Hepatocyte (in vitro differentiated cells): Measurements from ENCODE around the gene SNTG2. TPM values are rescaled to one million over a fixed set of nuclear protein-coding genes. Genes with fewer than 3 reads are reported as not detected.

Experiments used
- DNase-seq: peaks from one replicate; pipeline ENCODE4 v3.0.0-alpha.2; 2016; ENCODE audit warnings: low spot score
- H2AFZ ChIP-seq: fragments of 200-600 bp; sonication (generic); 2 replicates; pipeline ENCODE4 v1.6.0; 2016; ENCODE audit warnings: antibody characterized with exemption, mild to moderate bottlenecking
- H3K27ac ChIP-seq: fragments of 200-600 bp; sonication (generic); 2 replicates; pipeline ENCODE4 v1.5.1; 2016; ENCODE audit warnings: mild to moderate bottlenecking
- H3K27me3 ChIP-seq: fragments of 200-600 bp; sonication (generic); 2 replicates; pipeline ENCODE4 v1.6.1; 2016
- H3K36me3 ChIP-seq: fragments of 200-600 bp; sonication (generic); replicated peaks from 2 replicates; pipeline ENCODE4 v1.5.1; 2016; ENCODE audit warnings: low read depth; ENCODE audit not compliant: insufficient read depth
- H3K4me1 ChIP-seq: fragments of 200-600 bp; sonication (generic); 2 replicates; pipeline ENCODE4 v1.5.1; 2016; ENCODE audit warnings: mild to moderate bottlenecking, moderate library complexity; ENCODE audit not compliant: insufficient read depth
- H3K4me2 ChIP-seq: fragments of 200-600 bp; sonication (generic); 2 replicates; pipeline ENCODE4 v1.6.0; 2016
- H3K4me3 ChIP-seq: fragments of 200-600 bp; sonication (generic); 2 replicates; pipeline ENCODE4 v1.5.1; 2016; ENCODE audit warnings: mild to moderate bottlenecking
- H3K79me2 ChIP-seq: fragments of 200-600 bp; sonication (generic); 2 replicates; pipeline ENCODE4 v1.6.0; 2017; ENCODE audit warnings: mild to moderate bottlenecking
- H3K9me2 ChIP-seq: fragments of 200-600 bp; sonication (generic); replicated peaks from 2 replicates; pipeline ENCODE4 v1.6.0; 2017; ENCODE audit warnings: mild to moderate bottlenecking; ENCODE audit not compliant: insufficient read depth
- H3K9me3 ChIP-seq: fragments of 200-600 bp; sonication (generic); 2 replicates; pipeline ENCODE4 v1.5.1; 2016; ENCODE audit warnings: low read depth, mild to moderate bottlenecking
- H4K20me1 ChIP-seq: fragments of 200-600 bp; sonication (generic); 2 replicates; pipeline ENCODE4 v1.6.0; 2016; ENCODE audit warnings: mild to moderate bottlenecking; ENCODE audit not compliant: insufficient read depth, poor library complexity, severe bottlenecking
- EZH2 ChIP-seq: fragments of 200-600 bp; sonication (generic); IDR thresholded peaks from 2 replicates; pipeline ENCODE4 v1.6.1; 2016; ENCODE audit warnings: antibody characterized with exemption, mild to moderate bottlenecking, borderline replicate concordance
- EZH2phosphoT487 ChIP-seq: fragments of 200-600 bp; sonication (generic); IDR thresholded peaks from one replicate; pipeline ENCODE4 v1.6.1; 2018; ENCODE audit warnings: antibody characterized with exemption, mild to moderate bottlenecking, low read depth, moderate library complexity; ENCODE audit not compliant: unreplicated experiment, severe bottlenecking
- WGBS: methylation state at CpG from one replicate; pipeline ENCODE4 v1.1.6; 2016; ENCODE audit warnings: low lambda C conversion rate; ENCODE audit errors: missing lambda C conversion rate; 5-methylcytosine and 5-hydroxymethylcytosine counted together
- polyA plus RNA-seq: library from polyadenylated mRNA; unstranded; fragments of >200 nt; fragmentation: Nextera tagmentation; extraction: Ambion mirVana; gene quantifications from 2 replicates; pipeline ENCODE4 v1.2.1, GENCODE V29; 2016
- total RNA-seq: library from RNA; depleted of rRNA; stranded (reverse); fragments of >200 nt; gene quantifications from 2 replicates; pipeline ENCODE4 v1.2.3, GENCODE V29; 2014
- TF ChIP-seq, protein P1 (sequence below): fragments of 200-600 bp; sonication (generic); IDR thresholded peaks from 2 replicates; pipeline ENCODE4 v1.5.1; 2016; ENCODE audit warnings: antibody characterized with exemption, mild to moderate bottlenecking; ENCODE audit not compliant: poor library complexity

Gene SNTG2
- total and polyA plus RNA-seq, 2 experiments from 2014 or later, result not detected

DNA sequence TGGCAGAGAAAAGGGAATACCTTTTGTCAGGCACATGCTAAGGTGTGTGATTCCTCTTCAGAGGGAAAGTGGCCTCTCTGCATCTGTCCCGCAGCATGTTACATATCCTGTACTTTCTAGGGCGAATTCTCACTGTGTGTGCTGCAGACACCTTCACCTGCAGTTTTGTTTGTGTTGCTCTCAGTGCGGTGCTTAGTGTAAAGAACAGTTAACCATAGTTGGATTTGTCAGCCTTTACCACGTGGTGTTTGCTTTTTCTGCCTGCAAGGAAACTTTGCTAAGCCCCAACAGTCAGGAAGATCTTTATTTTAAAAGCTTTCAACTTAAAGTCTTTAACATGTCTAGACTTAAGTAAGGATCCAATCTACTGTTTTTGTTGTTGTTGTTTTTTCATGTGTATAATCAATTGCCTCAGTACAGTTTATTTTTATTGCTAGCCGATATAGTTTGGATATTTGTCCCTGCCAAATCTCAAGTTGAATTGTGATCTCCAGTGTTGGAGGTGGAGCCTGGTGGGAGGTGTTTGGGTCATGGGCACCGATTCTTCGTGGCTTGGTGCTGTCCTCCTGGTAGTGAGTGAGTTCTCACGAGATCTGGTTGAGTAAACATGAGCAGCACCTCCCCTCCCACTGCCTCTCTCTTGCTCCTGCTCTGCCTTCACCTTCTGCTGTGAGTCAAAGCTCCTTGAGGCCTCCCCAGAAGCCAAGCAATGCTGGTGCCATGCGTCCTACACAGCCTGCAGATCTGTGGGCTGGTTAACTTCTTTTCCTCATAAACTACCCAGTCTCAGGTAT, 90.6 kb downstream of the SNTG2 start:
- no peaks in the 10 kb centered on the region for H3K36me3 ChIP-seq
- H4K20me1 ChIP-seq, result no peaks in the 10 kb centered on the region
- no peak overlapping the region for H2AFZ ChIP-seq
- no peaks in the 10 kb centered on the region for H3K79me2 ChIP-seq
- H3K27ac ChIP-seq, result no peak overlapping the region
- H3K9me3 ChIP-seq, result no peaks in the 10 kb centered on the region
- no peaks in the 10 kb centered on the region for H3K9me2 ChIP-seq
- no peak for DNase-seq
- no peaks in the 10 kb centered on the region for H3K4me1 ChIP-seq
- no peak overlapping the region for H3K4me3 ChIP-seq
- no peak for TF ChIP-seq EZH2
- TF ChIP-seq, protein P1, sequence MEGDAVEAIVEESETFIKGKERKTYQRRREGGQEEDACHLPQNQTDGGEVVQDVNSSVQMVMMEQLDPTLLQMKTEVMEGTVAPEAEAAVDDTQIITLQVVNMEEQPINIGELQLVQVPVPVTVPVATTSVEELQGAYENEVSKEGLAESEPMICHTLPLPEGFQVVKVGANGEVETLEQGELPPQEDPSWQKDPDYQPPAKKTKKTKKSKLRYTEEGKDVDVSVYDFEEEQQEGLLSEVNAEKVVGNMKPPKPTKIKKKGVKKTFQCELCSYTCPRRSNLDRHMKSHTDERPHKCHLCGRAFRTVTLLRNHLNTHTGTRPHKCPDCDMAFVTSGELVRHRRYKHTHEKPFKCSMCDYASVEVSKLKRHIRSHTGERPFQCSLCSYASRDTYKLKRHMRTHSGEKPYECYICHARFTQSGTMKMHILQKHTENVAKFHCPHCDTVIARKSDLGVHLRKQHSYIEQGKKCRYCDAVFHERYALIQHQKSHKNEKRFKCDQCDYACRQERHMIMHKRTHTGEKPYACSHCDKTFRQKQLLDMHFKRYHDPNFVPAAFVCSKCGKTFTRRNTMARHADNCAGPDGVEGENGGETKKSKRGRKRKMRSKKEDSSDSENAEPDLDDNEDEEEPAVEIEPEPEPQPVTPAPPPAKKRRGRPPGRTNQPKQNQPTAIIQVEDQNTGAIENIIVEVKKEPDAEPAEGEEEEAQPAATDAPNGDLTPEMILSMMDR, result no peak
- no peak for TF ChIP-seq EZH2phosphoT487
- 69% methylated on average over 9 of the region's 9 CpGs for WGBS
- no peaks in the 10 kb centered on the region for H3K27me3 ChIP-seq
- H3K4me2 ChIP-seq, result no peak overlapping the region

DNA sequence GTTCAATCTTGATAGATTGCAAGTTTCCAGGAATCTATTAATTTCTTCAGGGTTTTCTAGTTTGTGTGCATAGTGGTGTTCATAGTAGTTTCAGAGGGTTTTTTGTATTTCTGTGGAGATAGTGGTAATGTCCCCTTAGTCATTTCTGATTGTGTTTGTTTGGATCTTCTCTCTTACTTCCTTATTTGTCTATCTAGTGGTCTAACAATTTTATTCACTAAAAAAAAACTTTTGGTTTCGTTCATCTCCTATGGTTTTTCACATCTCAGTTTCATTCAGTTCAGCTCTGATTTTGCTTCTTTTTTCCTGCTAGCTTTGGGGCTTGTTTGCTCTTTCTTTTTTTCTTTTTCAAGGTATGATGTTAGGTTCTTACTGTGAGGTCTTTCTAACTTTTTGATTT, 94.5 kb downstream of the SNTG2 start:
- TF ChIP-seq EZH2phosphoT487, result no peak
- TF ChIP-seq, protein P1, result no peak
- TF ChIP-seq EZH2, result no peak

DNA sequence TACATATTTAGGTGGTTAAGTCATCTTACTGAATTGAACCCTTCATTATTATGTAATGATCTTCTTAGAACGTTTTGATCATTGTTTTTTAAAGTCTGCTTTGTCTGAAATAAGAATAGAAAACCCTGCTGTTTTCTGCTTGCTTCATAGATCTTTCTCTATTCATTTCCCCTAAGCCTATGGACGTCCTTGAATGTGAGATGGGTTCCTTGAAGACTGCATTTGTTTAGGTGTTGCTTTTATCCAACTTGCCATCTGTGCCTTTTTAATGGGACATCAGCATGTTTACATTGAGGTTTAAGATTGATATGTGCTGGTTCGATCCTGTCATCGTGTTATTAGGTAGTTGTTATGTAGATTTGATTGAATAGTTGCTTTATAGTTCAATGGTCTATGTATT, 95.4 kb downstream of the SNTG2 start:
- TF ChIP-seq EZH2 (no peak), EZH2phosphoT487 (no peak)
- TF ChIP-seq, protein P1, result no peak
- H2AFZ ChIP-seq, result no peak overlapping the region
- no peak overlapping the region for H3K27ac ChIP-seq
- no peak overlapping the region for H3K4me2 ChIP-seq
- H3K4me3 ChIP-seq, result no peak overlapping the region
- 69% methylated on average over 4 of the region's 4 CpGs for WGBS
- no peaks in the 10 kb centered on the region for H3K79me2 ChIP-seq
- H4K20me1 ChIP-seq, result no peaks in the 10 kb centered on the region
- H3K27me3 ChIP-seq, result no peaks in the 10 kb centered on the region
- H3K9me3 ChIP-seq, result no peaks in the 10 kb centered on the region
- no peaks in the 10 kb centered on the region for H3K4me1 ChIP-seq
- H3K9me2 ChIP-seq, result no peaks in the 10 kb centered on the region
- no peak for DNase-seq
- H3K36me3 ChIP-seq, result no peaks in the 10 kb centered on the region

More for the DNA sequence above, 94.5 kb downstream of the SNTG2 start:
- no peak overlapping the region for H2AFZ ChIP-seq
- H3K79me2 ChIP-seq, result no peaks in the 10 kb centered on the region
- no peaks in the 10 kb centered on the region for H3K9me3 ChIP-seq
- no peak overlapping the region for H3K4me2 ChIP-seq
- no peak overlapping the region for H3K27ac ChIP-seq
- no peaks in the 10 kb centered on the region for H3K9me2 ChIP-seq
- no peaks in the 10 kb centered on the region for H3K27me3 ChIP-seq
- no peaks in the 10 kb centered on the region for H3K4me1 ChIP-seq
- WGBS, result 92% methylated on average over 1 of the region's 1 CpG
- DNase-seq, result no peak
- no peak overlapping the region for H3K4me3 ChIP-seq
- no peaks in the 10 kb centered on the region for H4K20me1 ChIP-seq
- H3K36me3 ChIP-seq, result no peaks in the 10 kb centered on the region
